Transverse colon (tissue), 4 donors: ENCODE data around the gene C10orf90.

Source experiments
- CTCF ChIP-seq, 5 experiments: fragments of 200-600 bp in 3 of 5; fragments of 450-650 bp in 2 of 5; sonication (generic) in 3 of 5; IDR thresholded peaks; 1 replicate in 2 of 5; 2 replicates in 3 of 5; pipeline ENCODE4 v1.5.1; 2016 to 2017; ENCODE audit warnings: antibody characterized with exemption in 5 of 5, inconsistent platforms in 3 of 5, mild to moderate bottlenecking in 2 of 5, moderate library complexity in 1 of 5
- POLR2AphosphoS5 ChIP-seq, 3 donors: sonication (generic); formaldehyde crosslinking; IDR thresholded peaks; one replicate each; pipeline ENCODE4 v1.6.1; 2016; ENCODE audit warnings: antibody characterized with exemption in 3 of 3

- no peak for TF ChIP-seq POLR2AphosphoS5 (IDR thresholded peaks at IDR 0.05)
- TF ChIP-seq CTCF (IDR thresholded peaks at IDR 0.05), result no peak
Measured at GRCh38 chr10:126524526-126524925, 146.0 kb downstream of the C10orf90 start.
